Measurements from ENCODE around the gene FBXO2. TPM values are rescaled to one million over a fixed set of nuclear protein-coding genes. Genes with fewer than 3 reads are reported as not detected.
A peak's percentile ranks its signal among the peaks of the same experiment; 100 is the strongest.

The FBXO2 gene
- total RNA-seq, 1 experiment from 2014 or later: 81.1 TPM

- TF ChIP-seq, protein P1, sequence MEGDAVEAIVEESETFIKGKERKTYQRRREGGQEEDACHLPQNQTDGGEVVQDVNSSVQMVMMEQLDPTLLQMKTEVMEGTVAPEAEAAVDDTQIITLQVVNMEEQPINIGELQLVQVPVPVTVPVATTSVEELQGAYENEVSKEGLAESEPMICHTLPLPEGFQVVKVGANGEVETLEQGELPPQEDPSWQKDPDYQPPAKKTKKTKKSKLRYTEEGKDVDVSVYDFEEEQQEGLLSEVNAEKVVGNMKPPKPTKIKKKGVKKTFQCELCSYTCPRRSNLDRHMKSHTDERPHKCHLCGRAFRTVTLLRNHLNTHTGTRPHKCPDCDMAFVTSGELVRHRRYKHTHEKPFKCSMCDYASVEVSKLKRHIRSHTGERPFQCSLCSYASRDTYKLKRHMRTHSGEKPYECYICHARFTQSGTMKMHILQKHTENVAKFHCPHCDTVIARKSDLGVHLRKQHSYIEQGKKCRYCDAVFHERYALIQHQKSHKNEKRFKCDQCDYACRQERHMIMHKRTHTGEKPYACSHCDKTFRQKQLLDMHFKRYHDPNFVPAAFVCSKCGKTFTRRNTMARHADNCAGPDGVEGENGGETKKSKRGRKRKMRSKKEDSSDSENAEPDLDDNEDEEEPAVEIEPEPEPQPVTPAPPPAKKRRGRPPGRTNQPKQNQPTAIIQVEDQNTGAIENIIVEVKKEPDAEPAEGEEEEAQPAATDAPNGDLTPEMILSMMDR (IDR thresholded peaks at IDR 0.05 in 2 of 3, conservative IDR thresholded peaks at IDR 0.05 in 1 of 3; ENCODE audit: borderline replicate concordance in 1 of 3, insufficient read depth in 1 of 3, low read depth in 2 of 3, low read length in 2 of 3): no peak
- no peak for TF ChIP-seq ELF1 (IDR thresholded peaks at IDR 0.05; ENCODE audit: borderline replicate concordance, low read depth)
- TF ChIP-seq, protein P2, sequence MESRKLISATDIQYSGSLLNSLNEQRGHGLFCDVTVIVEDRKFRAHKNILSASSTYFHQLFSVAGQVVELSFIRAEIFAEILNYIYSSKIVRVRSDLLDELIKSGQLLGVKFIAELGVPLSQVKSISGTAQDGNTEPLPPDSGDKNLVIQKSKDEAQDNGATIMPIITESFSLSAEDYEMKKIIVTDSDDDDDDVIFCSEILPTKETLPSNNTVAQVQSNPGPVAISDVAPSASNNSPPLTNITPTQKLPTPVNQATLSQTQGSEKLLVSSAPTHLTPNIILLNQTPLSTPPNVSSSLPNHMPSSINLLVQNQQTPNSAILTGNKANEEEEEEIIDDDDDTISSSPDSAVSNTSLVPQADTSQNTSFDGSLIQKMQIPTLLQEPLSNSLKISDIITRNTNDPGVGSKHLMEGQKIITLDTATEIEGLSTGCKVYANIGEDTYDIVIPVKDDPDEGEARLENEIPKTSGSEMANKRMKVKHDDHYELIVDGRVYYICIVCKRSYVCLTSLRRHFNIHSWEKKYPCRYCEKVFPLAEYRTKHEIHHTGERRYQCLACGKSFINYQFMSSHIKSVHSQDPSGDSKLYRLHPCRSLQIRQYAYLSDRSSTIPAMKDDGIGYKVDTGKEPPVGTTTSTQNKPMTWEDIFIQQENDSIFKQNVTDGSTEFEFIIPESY (IDR thresholded peaks at IDR 0.05; ENCODE audit: extremely low read depth, insufficient replicate concordance, low read length): no peak
Observed at GRCh38 chr1:11649237-11649623, 5.0 kb downstream of the FBXO2 start (continued).

GRCh38 chr1:11648732-11649158 lies 5.5 kb downstream of the FBXO2 start:
- H3K27me3 ChIP-seq (ENCODE audit: insufficient read depth, low read length): no peaks in the 10 kb centered on the region
- no peaks in the 10 kb centered on the region for H3K9me3 ChIP-seq (ENCODE audit: control insufficient read depth in 1 of 2, insufficient read depth in 1 of 2, low read depth in 1 of 2, low read length in 2 of 2)
- RAD21 ChIA-PET (ENCODE audit: low non-redundant PET in 1 of 2, low total read pairs in 2 of 2, uncharacterized antibody in 2 of 2, unreplicated experiment in 2 of 2): interaction anchor here in 1 of 2 experiments (0.6 kb wide), 1 partner anchor 70 kb away, joined by 6 read pairs; no protein-coding TSS in a partner anchor
- peaks cover 23 to 44% of the 10 kb centered on the region in 2 experiments; a peak in 3 of 4 replicates for H3K4me1 ChIP-seq (ENCODE audit: control insufficient read depth in 1 of 2, insufficient read depth in 2 of 2, low read length in 2 of 2)
- CTCF ChIA-PET: interaction anchor here (0.9 kb wide), 1 partner anchor 64 kb away, joined by 3 read pairs; no protein-coding TSS in a partner anchor
- H3K4me2 ChIP-seq (ENCODE audit: low read length): no peak overlapping the region
- DNase-seq (ENCODE audit: low read depth, low spot score): no peak
- intact Hi-C loops (cut with micrococcal nuclease): no loop called here
- H3K27ac ChIP-seq (ENCODE audit: low read depth, low read length): no peak overlapping the region
- peaks cover 7% of the 10 kb centered on the region; the same call in 1 of the 2 replicates for H3K79me2 ChIP-seq (ENCODE audit: insufficient read depth, low read length)
- H3K4me3 ChIP-seq (replicated peaks in 1 of 2; ENCODE audit: low read depth in 1 of 2, low read length in 2 of 2): no peak overlapping the region
- no peaks in the 10 kb centered on the region for H3K9me2 ChIP-seq (ENCODE audit: insufficient read depth)
- no TSS peak for BruUV-seq (replicated peaks)
- ATAC-seq: peak; percentile 30
- POLR2A ChIA-PET: interaction anchor here (0.7 kb wide), 1 partner anchor 13 kb away, joined by 3 read pairs; no protein-coding TSS in a partner anchor
- no peak overlapping the region for H3K9ac ChIP-seq (ENCODE audit: low read length)
- H3K36me3 ChIP-seq (ENCODE audit: control insufficient read depth in 1 of 2, insufficient read depth in 2 of 2, low read length in 2 of 2): no peaks in the 10 kb centered on the region
- H4K20me1 ChIP-seq (ENCODE audit: insufficient read depth): no peaks in the 10 kb centered on the region
- no peak overlapping the region for H2AFZ ChIP-seq (ENCODE audit: low read depth, low read length, poor library complexity, severe bottlenecking)
- TF ChIP-seq YY1 (IDR thresholded peaks at IDR 0.05; ENCODE audit: extremely low read depth, insufficient replicate concordance, low read depth, low read length) (no peak), TCF7L2 (IDR thresholded peaks at IDR 0.05; ENCODE audit: borderline replicate concordance, extremely low read depth, insufficient read depth, insufficient read length) (no peak), ZNF274 (IDR thresholded peaks at IDR 0.05; ENCODE audit: low read depth, low read length) (no peak), EGR1 (IDR thresholded peaks at IDR 0.05; ENCODE audit: low read depth) (no peak), ELF1 (IDR thresholded peaks at IDR 0.05; ENCODE audit: borderline replicate concordance, low read depth) (no peak), CEBPB (IDR thresholded peaks at IDR 0.05; ENCODE audit: low read depth) (no peak), ATF3 (IDR thresholded peaks at IDR 0.05) (no peak), JUND (IDR thresholded peaks at IDR 0.05) (no peak), CBX3 (IDR thresholded peaks at IDR 0.05; ENCODE audit: low read depth) (no peak)
- TF ChIP-seq, protein P3, sequence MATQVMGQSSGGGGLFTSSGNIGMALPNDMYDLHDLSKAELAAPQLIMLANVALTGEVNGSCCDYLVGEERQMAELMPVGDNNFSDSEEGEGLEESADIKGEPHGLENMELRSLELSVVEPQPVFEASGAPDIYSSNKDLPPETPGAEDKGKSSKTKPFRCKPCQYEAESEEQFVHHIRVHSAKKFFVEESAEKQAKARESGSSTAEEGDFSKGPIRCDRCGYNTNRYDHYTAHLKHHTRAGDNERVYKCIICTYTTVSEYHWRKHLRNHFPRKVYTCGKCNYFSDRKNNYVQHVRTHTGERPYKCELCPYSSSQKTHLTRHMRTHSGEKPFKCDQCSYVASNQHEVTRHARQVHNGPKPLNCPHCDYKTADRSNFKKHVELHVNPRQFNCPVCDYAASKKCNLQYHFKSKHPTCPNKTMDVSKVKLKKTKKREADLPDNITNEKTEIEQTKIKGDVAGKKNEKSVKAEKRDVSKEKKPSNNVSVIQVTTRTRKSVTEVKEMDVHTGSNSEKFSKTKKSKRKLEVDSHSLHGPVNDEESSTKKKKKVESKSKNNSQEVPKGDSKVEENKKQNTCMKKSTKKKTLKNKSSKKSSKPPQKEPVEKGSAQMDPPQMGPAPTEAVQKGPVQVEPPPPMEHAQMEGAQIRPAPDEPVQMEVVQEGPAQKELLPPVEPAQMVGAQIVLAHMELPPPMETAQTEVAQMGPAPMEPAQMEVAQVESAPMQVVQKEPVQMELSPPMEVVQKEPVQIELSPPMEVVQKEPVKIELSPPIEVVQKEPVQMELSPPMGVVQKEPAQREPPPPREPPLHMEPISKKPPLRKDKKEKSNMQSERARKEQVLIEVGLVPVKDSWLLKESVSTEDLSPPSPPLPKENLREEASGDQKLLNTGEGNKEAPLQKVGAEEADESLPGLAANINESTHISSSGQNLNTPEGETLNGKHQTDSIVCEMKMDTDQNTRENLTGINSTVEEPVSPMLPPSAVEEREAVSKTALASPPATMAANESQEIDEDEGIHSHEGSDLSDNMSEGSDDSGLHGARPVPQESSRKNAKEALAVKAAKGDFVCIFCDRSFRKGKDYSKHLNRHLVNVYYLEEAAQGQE (IDR thresholded peaks at IDR 0.05; ENCODE audit: low read depth): no peak
- TF ChIP-seq, protein P2 (IDR thresholded peaks at IDR 0.05; ENCODE audit: extremely low read depth, insufficient replicate concordance, low read length): no peak
